GM12875 (cell line): ENCODE results near the gene COL5A1.

Source experiments
- H3K4me3 ChIP-seq: one replicate; pipeline ENCODE4 v1.5.1; 2011; ENCODE audit warnings: low read depth, low read length, control low read depth
- TF ChIP-seq, protein P1 (sequence below): IDR thresholded peaks from 2 replicates; pipeline ENCODE4 v1.5.1; 2011; ENCODE audit warnings: low read depth, mild to moderate bottlenecking, control low read depth, inconsistent platforms, low read length, moderate library complexity, borderline replicate concordance; ENCODE audit not compliant: insufficient read depth

The COL5A1 gene

GRCh38 chr9:134676886-134677285 lies 35.3 kb downstream of the COL5A1 start:
- no peak overlapping the region for H3K4me3 ChIP-seq
- TF ChIP-seq, protein P1, sequence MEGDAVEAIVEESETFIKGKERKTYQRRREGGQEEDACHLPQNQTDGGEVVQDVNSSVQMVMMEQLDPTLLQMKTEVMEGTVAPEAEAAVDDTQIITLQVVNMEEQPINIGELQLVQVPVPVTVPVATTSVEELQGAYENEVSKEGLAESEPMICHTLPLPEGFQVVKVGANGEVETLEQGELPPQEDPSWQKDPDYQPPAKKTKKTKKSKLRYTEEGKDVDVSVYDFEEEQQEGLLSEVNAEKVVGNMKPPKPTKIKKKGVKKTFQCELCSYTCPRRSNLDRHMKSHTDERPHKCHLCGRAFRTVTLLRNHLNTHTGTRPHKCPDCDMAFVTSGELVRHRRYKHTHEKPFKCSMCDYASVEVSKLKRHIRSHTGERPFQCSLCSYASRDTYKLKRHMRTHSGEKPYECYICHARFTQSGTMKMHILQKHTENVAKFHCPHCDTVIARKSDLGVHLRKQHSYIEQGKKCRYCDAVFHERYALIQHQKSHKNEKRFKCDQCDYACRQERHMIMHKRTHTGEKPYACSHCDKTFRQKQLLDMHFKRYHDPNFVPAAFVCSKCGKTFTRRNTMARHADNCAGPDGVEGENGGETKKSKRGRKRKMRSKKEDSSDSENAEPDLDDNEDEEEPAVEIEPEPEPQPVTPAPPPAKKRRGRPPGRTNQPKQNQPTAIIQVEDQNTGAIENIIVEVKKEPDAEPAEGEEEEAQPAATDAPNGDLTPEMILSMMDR: no peak

DNA sequence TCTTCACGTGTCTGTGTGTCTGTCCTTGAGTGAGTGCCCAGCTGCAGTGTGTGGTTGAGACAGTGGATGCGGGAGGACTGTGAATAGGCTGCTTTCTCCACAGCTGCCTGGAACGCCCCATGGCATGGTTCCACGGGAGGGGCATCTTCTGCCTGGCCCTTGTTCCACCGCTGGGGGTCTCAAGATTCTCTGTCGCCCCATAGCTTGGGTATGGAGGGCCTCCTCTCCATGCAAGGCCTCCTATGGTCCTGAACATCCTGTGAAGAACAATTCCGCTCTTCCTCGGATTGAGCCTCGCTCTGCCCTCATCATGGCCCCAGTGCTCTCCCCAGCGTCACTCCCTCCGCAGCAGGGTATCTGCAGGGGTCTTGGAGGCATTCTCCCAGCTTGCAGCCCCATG lies 36.1 kb downstream of the COL5A1 start:
- H3K4me3 ChIP-seq: no peak overlapping the region
- TF ChIP-seq, protein P1: no peak

GRCh38 chr9:134678206-134678605 lies 36.6 kb downstream of the COL5A1 start:
- no peak overlapping the region for H3K4me3 ChIP-seq
- TF ChIP-seq, protein P1: no peak

- TF ChIP-seq, protein P1: no peak
These were observed 37.3 kb downstream of the COL5A1 start for GRCh38 chr9:134678666-134679443.

DNA sequence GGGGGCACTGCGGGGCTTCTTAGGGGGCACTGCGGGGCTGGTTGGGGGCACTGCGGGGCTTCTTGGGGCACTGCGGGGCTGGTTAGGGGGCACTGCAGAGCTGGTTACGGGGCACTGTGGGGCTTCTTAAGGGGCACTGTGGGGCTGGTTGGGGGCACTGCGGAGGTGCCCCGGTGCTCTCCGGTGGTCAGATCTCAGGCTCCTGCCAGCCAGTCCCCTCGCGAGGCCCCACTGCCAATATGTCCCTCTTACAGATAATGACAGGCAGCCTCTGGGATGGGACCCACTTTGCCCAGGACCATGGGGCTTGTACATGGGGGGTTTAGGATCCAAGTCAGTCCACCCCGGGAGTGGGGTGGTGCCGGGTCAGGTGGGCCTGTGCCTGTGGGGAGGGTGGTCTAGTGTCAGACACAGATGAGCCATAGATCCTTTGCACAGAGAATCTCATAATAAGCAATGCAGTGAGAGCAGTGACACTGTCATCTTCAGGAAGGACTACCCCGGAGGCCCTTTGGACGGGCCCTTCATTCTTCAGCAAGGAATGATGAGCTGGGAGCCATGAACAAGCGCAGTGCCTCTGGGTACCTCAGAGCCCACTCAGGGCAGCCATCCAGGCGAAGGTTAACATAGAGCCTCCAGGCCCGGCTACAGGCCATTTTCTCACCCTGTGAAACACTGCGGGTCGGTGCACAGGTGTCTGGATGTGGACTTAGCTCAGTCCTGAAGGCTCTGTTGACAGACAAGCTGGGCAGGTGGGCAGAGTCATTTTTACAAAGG lies 38.2 kb downstream of the COL5A1 start:
- TF ChIP-seq, protein P1: no peak
- H3K4me3 ChIP-seq: no peak overlapping the region

More at GRCh38 chr9:134678666-134679443, 37.3 kb downstream of the COL5A1 start:
- no peak overlapping the region for H3K4me3 ChIP-seq

- TF ChIP-seq, protein P1: no peak
These were observed 38.9 kb downstream of the COL5A1 start for GRCh38 chr9:134680393-134681060.

More at GRCh38 chr9:134680393-134681060, 38.9 kb downstream of the COL5A1 start:
- no peak overlapping the region for H3K4me3 ChIP-seq
